ENCODE measurements around the gene CYP19A1. TPM values are rescaled to one million over a fixed set of nuclear protein-coding genes. Genes with fewer than 3 reads are reported as not detected.

CYP19A1 gene
- total and polyA plus RNA-seq, 2 of the 8 experiments (the other 6 are each of a cell fraction or from before 2014, with no cell fraction given), result not detected

DNA sequence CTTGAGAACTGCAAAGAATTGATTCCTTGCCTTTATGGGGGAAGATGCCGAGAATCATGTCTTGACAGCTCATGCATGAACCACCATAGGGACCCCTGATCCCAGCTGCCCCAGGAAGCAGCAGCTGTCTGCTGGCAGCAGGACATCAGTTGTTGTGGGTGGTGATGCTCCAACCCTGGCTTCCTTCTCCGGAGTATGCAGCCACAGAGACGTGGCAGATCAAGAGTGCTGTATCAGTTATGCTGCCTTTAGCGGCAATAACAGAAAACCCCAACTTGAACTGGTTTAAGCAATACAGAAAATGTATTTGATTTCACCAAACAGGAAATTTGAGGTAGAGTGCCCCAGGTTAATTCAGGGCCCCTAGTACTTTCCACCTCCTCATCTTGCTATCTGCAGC is 151.5 kb downstream of the CYP19A1 start (continued):
- no peak for TF ChIP-seq CHD1 (IDR thresholded peaks at IDR 0.05; ENCODE audit: low read depth, low read length)
- TF ChIP-seq TAF1 (IDR thresholded peaks at IDR 0.05; ENCODE audit: low read depth, low read length), result no peak
